T follicular helper cell (primary cell): ENCODE measurements around the gene POP4.

Experiments used
- DNase-seq: peaks from one replicate; pipeline ENCODE4 v3.0.0-alpha.2; 2020; ENCODE audit warnings: low read depth

The POP4 gene

GRCh38 chr19:29662278-29662603, 56.2 kb downstream of the POP4 start:
- no peak for DNase-seq

- no peak for DNase-seq
Observed at GRCh38 chr19:29662604-29663404, 56.7 kb downstream of the POP4 start.

- no peak for DNase-seq
Observed at GRCh38 chr19:29663861-29664752, 58.0 kb downstream of the POP4 start.

- no peak for DNase-seq
Observed at GRCh38 chr19:29664753-29665214, 58.7 kb downstream of the POP4 start.

GRCh38 chr19:29665215-29665825, 59.2 kb downstream of the POP4 start, which contains the start of gene PLEKHF1:
Gene PLEKHF1 (plus strand): TSS chr19:29665461. CDS start chr19:29673840, 8,379 bp downstream.
- DNase-seq, result peak; percentile 71

- DNase-seq, result no peak
Observed at GRCh38 chr19:29665826-29666577, 59.9 kb downstream of the POP4 start.
